ENCODE data around the gene TSGA10IP. TPM values are rescaled to one million over a fixed set of nuclear protein-coding genes. Genes with fewer than 3 reads are reported as not detected.
A peak's percentile ranks its signal among the peaks of the same experiment; 100 is the strongest.

TSGA10IP gene
- total RNA-seq, 3 donors from 2014 or later, result not detected

DNA sequence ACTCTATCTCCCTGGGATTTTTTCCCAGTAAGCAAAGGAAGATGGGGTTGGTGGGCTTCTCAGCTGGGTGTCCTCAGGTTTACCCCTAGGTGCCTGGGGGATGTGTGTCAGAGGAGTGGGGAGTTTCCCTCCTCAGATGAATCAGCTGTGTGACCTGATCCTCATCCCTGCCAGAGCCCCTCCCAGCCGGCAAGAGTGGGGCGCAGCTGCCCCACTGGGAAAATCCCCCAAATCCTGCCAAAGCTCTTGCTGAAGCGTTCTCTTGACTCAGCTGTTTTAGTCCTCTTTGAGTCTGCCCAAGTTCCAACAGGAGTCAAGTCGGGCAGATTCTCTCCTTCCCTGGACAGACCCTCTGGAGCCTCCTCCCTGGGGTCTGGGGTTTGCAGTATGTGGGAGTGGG is 32.4 kb upstream of the TSGA10IP start:
- H3K27ac ChIP-seq, result peak overlapping the region in 1 of 2 donors; percentile 12
- TF ChIP-seq POLR2A (IDR thresholded peaks at IDR 0.05), result no peak
- TF ChIP-seq, protein P1, sequence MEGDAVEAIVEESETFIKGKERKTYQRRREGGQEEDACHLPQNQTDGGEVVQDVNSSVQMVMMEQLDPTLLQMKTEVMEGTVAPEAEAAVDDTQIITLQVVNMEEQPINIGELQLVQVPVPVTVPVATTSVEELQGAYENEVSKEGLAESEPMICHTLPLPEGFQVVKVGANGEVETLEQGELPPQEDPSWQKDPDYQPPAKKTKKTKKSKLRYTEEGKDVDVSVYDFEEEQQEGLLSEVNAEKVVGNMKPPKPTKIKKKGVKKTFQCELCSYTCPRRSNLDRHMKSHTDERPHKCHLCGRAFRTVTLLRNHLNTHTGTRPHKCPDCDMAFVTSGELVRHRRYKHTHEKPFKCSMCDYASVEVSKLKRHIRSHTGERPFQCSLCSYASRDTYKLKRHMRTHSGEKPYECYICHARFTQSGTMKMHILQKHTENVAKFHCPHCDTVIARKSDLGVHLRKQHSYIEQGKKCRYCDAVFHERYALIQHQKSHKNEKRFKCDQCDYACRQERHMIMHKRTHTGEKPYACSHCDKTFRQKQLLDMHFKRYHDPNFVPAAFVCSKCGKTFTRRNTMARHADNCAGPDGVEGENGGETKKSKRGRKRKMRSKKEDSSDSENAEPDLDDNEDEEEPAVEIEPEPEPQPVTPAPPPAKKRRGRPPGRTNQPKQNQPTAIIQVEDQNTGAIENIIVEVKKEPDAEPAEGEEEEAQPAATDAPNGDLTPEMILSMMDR (IDR thresholded peaks at IDR 0.05), result no peak
- TF ChIP-seq POLR2AphosphoS5 (IDR thresholded peaks at IDR 0.05), result no peak
- DNase-seq (ENCODE audit: low spot score in 2 of 2), result no peak
- intact Hi-C loops (cut with DNase I; ENCODE audit: low total_unique reads), result no loop called here
- H3K4me3 ChIP-seq, result no peak overlapping the region
- H3K36me3 ChIP-seq, result no peaks in the 10 kb centered on the region
- H3K4me1 ChIP-seq, result peaks cover 9 to 19% of the 10 kb centered on the region in 2 donors
- H3K27me3 ChIP-seq, result no peaks in the 10 kb centered on the region
- no peaks in the 10 kb centered on the region for H3K9me3 ChIP-seq

DNA sequence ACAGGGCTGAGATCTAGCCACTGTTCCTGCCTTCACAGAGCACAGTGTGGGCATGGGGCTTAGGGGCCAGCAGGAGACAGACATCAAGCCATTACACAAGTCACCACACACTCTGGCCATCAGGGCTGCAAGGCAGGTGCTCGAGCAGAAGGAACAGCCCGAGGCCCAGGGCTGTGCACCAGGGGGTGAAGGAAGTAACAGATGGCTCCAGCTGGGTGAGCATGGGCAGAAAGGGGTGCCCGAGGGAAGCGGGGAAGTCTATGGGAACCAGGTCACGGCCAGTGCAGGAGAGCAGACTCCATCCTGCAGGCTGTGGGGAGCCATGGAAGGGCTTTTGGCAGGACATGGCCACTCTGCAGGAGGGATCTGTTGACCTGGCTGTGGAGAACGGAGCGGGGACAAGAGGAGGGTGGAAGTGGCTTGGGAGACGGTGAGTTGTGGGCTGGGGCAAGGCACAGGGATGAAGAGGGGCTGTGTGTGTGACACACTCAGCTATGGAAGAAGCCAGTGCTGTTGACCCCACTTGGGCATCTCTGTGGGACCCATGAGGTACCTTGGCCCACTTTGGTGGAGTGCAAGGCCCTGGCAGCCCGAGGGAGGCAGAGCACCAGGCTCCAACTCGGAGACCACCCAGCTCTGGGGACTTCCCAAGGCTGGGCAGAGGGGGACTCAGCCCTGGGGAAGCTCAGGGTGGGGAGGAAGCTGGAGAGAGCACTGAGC is 30.0 kb upstream of the TSGA10IP start:
- no peaks in the 10 kb centered on the region for H3K36me3 ChIP-seq
- H3K27ac ChIP-seq, result peak overlapping the region; percentile 94 to 99
- DNase-seq (ENCODE audit: low spot score in 2 of 2), result no peak
- peak overlapping the region in 1 of 3 donors; percentile 48 for H3K4me3 ChIP-seq
- no peaks in the 10 kb centered on the region for H3K27me3 ChIP-seq
- TF ChIP-seq POLR2A (IDR thresholded peaks at IDR 0.05) (no peak), POLR2AphosphoS5 (IDR thresholded peaks at IDR 0.05) (no peak)
- TF ChIP-seq, protein P1 (IDR thresholded peaks at IDR 0.05), result no peak
- H3K4me1 ChIP-seq, result peaks cover 9 to 21% of the 10 kb centered on the region in 2 donors
- H3K9me3 ChIP-seq, result no peaks in the 10 kb centered on the region
- intact Hi-C loops (cut with DNase I; ENCODE audit: low total_unique reads), result no loop called here

DNA sequence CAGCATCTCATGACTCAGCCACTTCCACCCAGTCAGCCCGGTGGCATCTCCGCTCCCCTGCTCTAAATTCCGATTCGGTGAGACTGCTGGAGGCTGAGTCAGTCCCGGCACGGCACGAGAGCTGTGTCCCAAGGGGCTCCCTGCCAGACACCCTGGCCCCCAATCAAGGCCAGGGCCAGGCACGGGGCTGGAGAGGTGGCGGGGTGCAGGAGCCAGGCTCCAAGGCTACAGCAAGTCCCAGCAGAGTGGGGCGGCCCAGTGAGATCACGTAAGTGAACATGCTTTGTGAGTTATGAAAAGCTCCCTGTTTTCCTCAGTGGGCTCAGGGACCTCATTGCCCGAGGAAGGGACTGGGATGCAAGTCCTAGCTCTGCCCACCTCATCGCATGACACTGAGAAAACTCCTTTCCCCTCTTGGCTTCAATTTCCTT is 29.4 kb upstream of the TSGA10IP start:
- Histone ChIP-seq H3K4me3 (peak overlapping the region in 1 of 3 donors; percentile 48), H3K9me3 (no peaks in the 10 kb centered on the region), H3K27me3 (no peaks in the 10 kb centered on the region), H3K4me1 (peaks cover 9 to 27% of the 10 kb centered on the region in 2 donors), H3K36me3 (no peaks in the 10 kb centered on the region), H3K27ac (peak overlapping the region; percentile 94 to 99)
- intact Hi-C loops (cut with DNase I; ENCODE audit: low total_unique reads), result no loop called here
- TF ChIP-seq POLR2AphosphoS5 (IDR thresholded peaks at IDR 0.05) (peak; percentile 42 to 92 (median 65)), POLR2A (IDR thresholded peaks at IDR 0.05) (no peak)
- TF ChIP-seq, protein P1 (IDR thresholded peaks at IDR 0.05), result no peak
- peak; percentile 70 to 79 for DNase-seq (ENCODE audit: low spot score in 2 of 2)

DNA sequence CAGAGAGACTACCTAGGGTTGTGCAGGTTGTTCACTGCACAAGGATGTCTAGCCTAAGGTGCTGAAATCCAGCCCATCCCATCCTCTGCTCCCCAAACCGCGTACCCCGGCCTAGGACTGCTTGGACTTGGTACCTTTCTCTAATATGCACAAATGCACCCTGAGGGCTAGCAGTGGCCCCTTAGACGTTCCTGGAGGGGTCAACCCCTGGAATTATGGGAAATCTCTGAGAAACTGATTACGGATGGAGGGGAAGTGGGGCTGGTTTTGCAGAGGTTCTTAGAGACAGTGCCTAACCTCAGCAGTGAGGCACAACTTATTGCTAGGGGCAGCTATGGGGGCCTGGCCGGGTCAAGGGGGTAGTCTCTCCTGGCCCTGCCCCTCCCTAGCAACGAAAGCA is 28.9 kb upstream of the TSGA10IP start:
- H3K27me3 ChIP-seq, result no peaks in the 10 kb centered on the region
- intact Hi-C loops (cut with DNase I; ENCODE audit: low total_unique reads), result no loop called here
- no peaks in the 10 kb centered on the region for H3K9me3 ChIP-seq
- peak overlapping the region; percentile 94 to 99 for H3K27ac ChIP-seq
- DNase-seq (ENCODE audit: low spot score in 2 of 2), result no peak
- H3K36me3 ChIP-seq, result no peaks in the 10 kb centered on the region
- no peak for TF ChIP-seq POLR2AphosphoS5 (IDR thresholded peaks at IDR 0.05)
- TF ChIP-seq, protein P1 (IDR thresholded peaks at IDR 0.05), result no peak
- no peak for TF ChIP-seq POLR2A (IDR thresholded peaks at IDR 0.05)
- H3K4me1 ChIP-seq, result peaks cover 9 to 29% of the 10 kb centered on the region in 2 donors
- peak overlapping the region in 1 of 3 donors; percentile 48 for H3K4me3 ChIP-seq

DNA sequence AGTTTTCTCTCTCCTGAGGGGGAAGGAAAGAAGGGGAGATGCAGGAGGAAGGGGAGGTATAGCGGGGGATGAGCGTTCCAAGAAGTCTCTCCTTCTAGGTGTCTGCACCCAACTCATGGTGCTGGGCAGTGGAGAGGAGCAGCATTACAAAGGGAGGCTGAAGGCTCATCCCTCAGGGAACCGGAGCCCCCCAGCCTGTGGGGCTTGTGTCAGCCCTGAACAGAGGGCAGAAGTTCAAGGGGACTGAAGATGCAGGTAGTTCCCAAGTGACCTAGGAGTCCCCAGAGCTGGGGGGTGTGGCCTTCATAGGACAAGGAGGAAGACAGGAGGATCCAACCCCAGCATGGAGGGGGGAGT is 28.2 kb upstream of the TSGA10IP start:
- no peaks in the 10 kb centered on the region for H3K36me3 ChIP-seq
- no peaks in the 10 kb centered on the region for H3K27me3 ChIP-seq
- H3K4me1 ChIP-seq, result peaks cover 9 to 29% of the 10 kb centered on the region in 2 donors
- DNase-seq (ENCODE audit: low spot score in 2 of 2), result no peak
- no peak for TF ChIP-seq POLR2AphosphoS5 (IDR thresholded peaks at IDR 0.05)
- TF ChIP-seq, protein P1 (IDR thresholded peaks at IDR 0.05), result no peak
- no peak for TF ChIP-seq POLR2A (IDR thresholded peaks at IDR 0.05)
- H3K27ac ChIP-seq, result peak overlapping the region; percentile 94 to 99
- peak overlapping the region; percentile 78 to 98 (median 95) for H3K4me3 ChIP-seq
- intact Hi-C loops (cut with DNase I; ENCODE audit: low total_unique reads), result no loop called here
- no peaks in the 10 kb centered on the region for H3K9me3 ChIP-seq

Measured in breast epithelium (tissue), 4 donors.